HepG2 (cell line): Measurements from ENCODE around the gene ZNF367. TPM values are rescaled to one million over a fixed set of nuclear protein-coding genes. Genes with fewer than 3 reads are reported as not detected.
A peak's percentile ranks its signal among the peaks of the same experiment; 100 is the strongest.

Experiments used
- GLMP ChIP-seq: sonication (generic); formaldehyde crosslinking; IDR thresholded peaks from 2 replicates; pipeline ENCODE4 v1.9.0; 2021; ENCODE audit warnings: missing genetic modification reagents, mild to moderate bottlenecking, borderline replicate concordance
- MXI1 ChIP-seq: IDR thresholded peaks from 3 replicates; pipeline ENCODE4 v1.6.1; 2012; ENCODE audit warnings: low read depth, low read length, inconsistent platforms, borderline replicate concordance
- NAIF1 ChIP-seq: sonication (generic); formaldehyde crosslinking; IDR thresholded peaks from 2 replicates; pipeline ENCODE4 v1.5.0; 2020; ENCODE audit warnings: mild to moderate bottlenecking, missing genetic modification reagents, borderline replicate concordance
- NFAT5 ChIP-seq: sonication (generic); formaldehyde crosslinking; IDR thresholded peaks from 2 replicates; pipeline ENCODE4 v1.4.0; 2020; ENCODE audit warnings: missing genetic modification reagents
- PAXIP1 ChIP-seq: sonication (generic); formaldehyde crosslinking; conservative IDR thresholded peaks from 2 replicates; pipeline ENCODE4 v1.4.0; 2020; ENCODE audit warnings: mild to moderate bottlenecking, missing genetic modification reagents, moderate library complexity
- RARA ChIP-seq: IDR thresholded peaks from 2 replicates; pipeline ENCODE4 v1.6.1; 2016; ENCODE audit warnings: missing genetic modification reagents, missing compliant biosample characterization
- SMYD3 ChIP-seq: sonication (generic); formaldehyde crosslinking; IDR thresholded peaks from 2 replicates; pipeline ENCODE4 v1.8.1; 2023; ENCODE audit warnings: mild to moderate bottlenecking, missing genetic modification reagents
- TMF1 ChIP-seq: sonication (generic); formaldehyde crosslinking; IDR thresholded peaks from 2 replicates; pipeline ENCODE4 v1.8.1; 2022; ENCODE audit warnings: low read depth, missing genetic modification reagents
- TOE1 ChIP-seq: sonication (generic); formaldehyde crosslinking; IDR thresholded peaks from 2 replicates; pipeline ENCODE4 v1.4.0; 2020; ENCODE audit warnings: mild to moderate bottlenecking, missing genetic modification reagents
- TOPORS ChIP-seq: sonication (generic); formaldehyde crosslinking; IDR thresholded peaks from 2 replicates; pipeline ENCODE4 v1.8.0; 2023; ENCODE audit warnings: mild to moderate bottlenecking, missing genetic modification reagents
- TP53 ChIP-seq: sonication (generic); formaldehyde crosslinking; conservative IDR thresholded peaks from 2 replicates; pipeline ENCODE4 v1.4.0; 2020; ENCODE audit warnings: missing genetic modification reagents
- ZNF367 ChIP-seq: sonication (generic); formaldehyde crosslinking; IDR thresholded peaks from 2 replicates; pipeline ENCODE4 v1.4.0; 2020; ENCODE audit warnings: missing genetic modification reagents, borderline replicate concordance
- ZNF460 ChIP-seq: sonication (generic); formaldehyde crosslinking; IDR thresholded peaks from 2 replicates; pipeline ENCODE4 v1.5.1; 2020; ENCODE audit warnings: missing genetic modification reagents, mild to moderate bottlenecking, borderline replicate concordance
- ZSCAN30 ChIP-seq: sonication (generic); formaldehyde crosslinking; IDR thresholded peaks from 2 replicates; pipeline ENCODE4 v1.5.0; 2020; ENCODE audit warnings: mild to moderate bottlenecking, missing genetic modification reagents
- ZXDC ChIP-seq: sonication (generic); formaldehyde crosslinking; IDR thresholded peaks from 2 replicates; pipeline ENCODE4 v1.5.0; 2020; ENCODE audit warnings: mild to moderate bottlenecking, missing genetic modification reagents
- polyA plus RNA-seq, 8 experiments: library from polyadenylated mRNA; depleted of rRNA in 3 of 8; stranded (reverse) in 7 of 8; unstranded in 1 of 8; fragments of >200 nt; fragmentation: Illumina TruSeq in 4 of 8; extraction: Trizol in 4 of 8; gene quantifications; 2 replicates each; pipeline versions ENCODE4 v1.2.1 to v1.2.3, GENCODE V29; 2011 to 2016; ENCODE audit warnings: low read depth in 4 of 8, missing spikeins in 1 of 8, mixed read lengths in 1 of 8; ENCODE audit not compliant: insufficient read depth in 1 of 8
- total RNA-seq, 5 experiments: library from RNA; depleted of rRNA; stranded (reverse); fragments of >200 nt; fragmentation: Illumina TruSeq; extraction: Trizol; gene quantifications; 2 replicates each; pipeline ENCODE4 v1.2.3, GENCODE V29; 2016; ENCODE audit warnings: low read depth in 1 of 5
- TF ChIP-seq, protein P1 (sequence below): sonication (generic); formaldehyde crosslinking; IDR thresholded peaks from 2 replicates; pipeline ENCODE4 v1.4.0; 2020; ENCODE audit warnings: missing genetic modification reagents

The ZNF367 gene
- total and polyA plus RNA-seq, 2 of the 13 experiments (the other 11 are each of a cell fraction or from before 2014, with no cell fraction given) = 2.9 to 7.7 TPM

- TF ChIP-seq NFAT5 (CRISPR knock-in tag) (no peak), ZXDC (CRISPR knock-in tag) (no peak), GLMP (no peak), NAIF1 (no peak; the same call in 1 of the 2 replicates), TP53 (0 out of 2 replicates have a peak, but pooled peaks have one; percentile 58), ZNF460 (CRISPR knock-in tag) (peak; percentile 27; the same call in 1 of the 2 replicates), PAXIP1 (CRISPR knock-in tag) (peak; percentile 77), MXI1 (peak; percentile 79; the same call in 1 of the 3 replicates), ZNF367 (CRISPR knock-in tag) (0 out of 2 replicates have a peak, but pooled peaks have one; percentile 68), RARA (CRISPR knock-in tag) (peak; percentile 88), TMF1 (0 out of 2 replicates have a peak, but pooled peaks have one; percentile 42), ZSCAN30 (CRISPR knock-in tag) (no peak), TOPORS (CRISPR knock-in tag) (peak; percentile 81), SMYD3 (CRISPR knock-in tag) (0 out of 2 replicates have a peak, but pooled peaks have one; percentile 80), TOE1 (CRISPR knock-in tag) (0 out of 2 replicates have a peak, but pooled peaks have one; percentile 42)
- TF ChIP-seq, protein P1, sequence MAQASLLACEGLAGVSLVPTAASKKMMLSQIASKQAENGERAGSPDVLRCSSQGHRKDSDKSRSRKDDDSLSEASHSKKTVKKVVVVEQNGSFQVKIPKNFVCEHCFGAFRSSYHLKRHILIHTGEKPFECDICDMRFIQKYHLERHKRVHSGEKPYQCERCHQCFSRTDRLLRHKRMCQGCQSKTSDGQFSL (CRISPR knock-in tag) = peak; percentile 98
These were observed 1.1 kb downstream of the ZNF367 start (continued) for GRCh38 chr9:96417051-96417586.
